ENCODE results near the gene GABRR1.

The GABRR1 gene

GRCh38 chr6:89214197-89214596, 3.0 kb downstream of the GABRR1 start:
- no peak for DNase-seq

- DNase-seq = no peak
These were observed 4.7 kb downstream of the GABRR1 start for GRCh38 chr6:89212472-89212871.

GRCh38 chr6:89209457-89209856, 7.7 kb downstream of the GABRR1 start:
- no peak for DNase-seq

- DNase-seq = no peak
These were observed 8.6 kb downstream of the GABRR1 start for GRCh38 chr6:89208551-89208950.

GRCh38 chr6:89205819-89206218, 11.3 kb downstream of the GABRR1 start:
- no peak for DNase-seq

- DNase-seq = no peak
These were observed 13.1 kb downstream of the GABRR1 start for GRCh38 chr6:89204096-89204495.

GRCh38 chr6:89200706-89201215, 16.4 kb downstream of the GABRR1 start:
- DNase-seq = no peak

- no peak for DNase-seq
These were observed 17.6 kb downstream of the GABRR1 start for GRCh38 chr6:89199579-89199978.

- no peak for DNase-seq
These were observed 18.9 kb downstream of the GABRR1 start for GRCh38 chr6:89198235-89198634.

GRCh38 chr6:89197141-89197540, 20.0 kb downstream of the GABRR1 start:
- DNase-seq = no peak

GRCh38 chr6:89194559-89194958, 22.6 kb downstream of the GABRR1 start:
- no peak for DNase-seq

GRCh38 chr6:89190741-89191140, 26.4 kb downstream of the GABRR1 start:
- no peak for DNase-seq

GRCh38 chr6:89187504-89187903, 29.7 kb downstream of the GABRR1 start:
- no peak for DNase-seq

GRCh38 chr6:89186762-89187161, 30.4 kb downstream of the GABRR1 start:
- no peak for DNase-seq

- DNase-seq = no peak
These were observed 32.8 kb downstream of the GABRR1 start for GRCh38 chr6:89184344-89184743.

- no peak for DNase-seq
These were observed 33.9 kb downstream of the GABRR1 start for GRCh38 chr6:89183294-89183693.

GRCh38 chr6:89180971-89181370, 36.2 kb downstream of the GABRR1 start:
- no peak for DNase-seq

GRCh38 chr6:89180112-89180511, 37.0 kb downstream of the GABRR1 start:
- DNase-seq = no peak

GRCh38 chr6:89173634-89174033, 43.5 kb downstream of the GABRR1 start:
- DNase-seq = no peak

- no peak for DNase-seq
These were observed 45.0 kb downstream of the GABRR1 start for GRCh38 chr6:89172131-89172530.

GRCh38 chr6:89162047-89162371, 55.1 kb downstream of the GABRR1 start:
- DNase-seq = no peak

GRCh38 chr6:89161326-89162046, 55.7 kb downstream of the GABRR1 start:
- no peak for DNase-seq

GRCh38 chr6:89160331-89161092, 56.6 kb downstream of the GABRR1 start:
- DNase-seq = no peak

- no peak for DNase-seq
These were observed 63.0 kb downstream of the GABRR1 start for GRCh38 chr6:89154131-89154530.

Data from NCI-H2081 (cell line).